Measurements from ENCODE around the gene ART3. TPM values are rescaled to one million over a fixed set of nuclear protein-coding genes. Genes with fewer than 3 reads are reported as not detected.

The ART3 gene, protein sequence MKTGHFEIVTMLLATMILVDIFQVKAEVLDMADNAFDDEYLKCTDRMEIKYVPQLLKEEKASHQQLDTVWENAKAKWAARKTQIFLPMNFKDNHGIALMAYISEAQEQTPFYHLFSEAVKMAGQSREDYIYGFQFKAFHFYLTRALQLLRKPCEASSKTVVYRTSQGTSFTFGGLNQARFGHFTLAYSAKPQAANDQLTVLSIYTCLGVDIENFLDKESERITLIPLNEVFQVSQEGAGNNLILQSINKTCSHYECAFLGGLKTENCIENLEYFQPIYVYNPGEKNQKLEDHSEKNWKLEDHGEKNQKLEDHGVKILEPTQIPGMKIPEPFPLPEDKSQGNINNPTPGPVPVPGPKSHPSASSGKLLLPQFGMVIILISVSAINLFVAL
- polyA plus RNA-seq (2011; rRNA removed): not detected in 2 replicates
- not detected in 2 replicates for polyA plus RNA-seq (2012; cell fraction: cytosol; rRNA removed)
- not detected in 2 replicates for polyA plus RNA-seq (2012; cell fraction: nucleus; rRNA removed)
- polyA plus RNA-seq (2017; fragmentation: RNase III; extraction: RNeasy Plus Mini Kit Qiagen cat#74134 plus additional on column Dnase treatment): not detected in 3 replicates
- not detected in 2 replicates for polyA minus RNA-seq (2011; rRNA and poly(A)+ RNA removed)

DNA sequence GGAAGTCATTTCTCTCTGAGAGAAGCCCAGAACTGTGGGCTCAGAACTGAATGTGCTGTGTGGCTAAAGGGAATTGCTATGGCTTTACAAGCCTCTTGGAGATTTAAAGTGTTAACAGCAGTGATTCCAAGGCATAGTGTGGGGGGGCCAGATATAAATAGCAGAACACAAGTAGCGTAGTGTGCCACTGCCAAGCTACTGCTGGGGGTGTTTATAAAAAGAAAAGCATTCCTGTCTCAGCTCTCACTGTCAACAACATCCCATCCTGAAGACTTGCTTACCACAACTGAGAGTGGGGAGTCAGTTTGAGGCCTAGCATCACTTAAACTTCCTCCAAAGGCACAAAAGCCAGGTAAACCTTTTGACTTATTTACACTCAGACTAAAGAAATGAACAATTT is at the start of gene ART3:
Gene ART3 (plus strand): TSS at position 242 of the 400 bp plus-strand sequence. CDS start 1,181 bp downstream, outside the sequence.
- H3K27ac ChIP-seq: no peak within 1 kb of the TSS
- FAIRE-seq (no peak), DNase-seq (ENCODE audit: low read depth in 1 of 2, low spot score in 1 of 2) (no peak), ATAC-seq (no peak)
- H3K4me3 ChIP-seq: no peak within 1 kb of the TSS
- no peaks in the 10 kb centered on the region for H3K4me1 ChIP-seq
- CTCF ChIA-PET: interaction anchor here (2.2 kb wide), 1 partner anchor 79 kb away, joined by 8 read pairs; no protein-coding TSS in a partner anchor
- no peak within 1 kb of the TSS for H3K4me2 ChIP-seq
- no peak for TF ChIP-seq FOXS1 (CRISPR knock-in tag; IDR thresholded peaks at IDR 0.05)
- TF ChIP-seq POLR2AphosphoS2 (conservative IDR thresholded peaks at IDR 0.05; ENCODE audit: low read length): no peak
- TF ChIP-seq, protein P1, sequence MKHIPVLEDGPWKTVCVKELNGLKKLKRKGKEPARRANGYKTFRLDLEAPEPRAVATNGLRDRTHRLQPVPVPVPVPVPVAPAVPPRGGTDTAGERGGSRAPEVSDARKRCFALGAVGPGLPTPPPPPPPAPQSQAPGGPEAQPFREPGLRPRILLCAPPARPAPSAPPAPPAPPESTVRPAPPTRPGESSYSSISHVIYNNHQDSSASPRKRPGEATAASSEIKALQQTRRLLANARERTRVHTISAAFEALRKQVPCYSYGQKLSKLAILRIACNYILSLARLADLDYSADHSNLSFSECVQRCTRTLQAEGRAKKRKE (CRISPR knock-in tag; IDR thresholded peaks at IDR 0.05; ENCODE audit: low read depth): no peak
- TF ChIP-seq RAD21 (conservative IDR thresholded peaks at IDR 0.05 in 1 of 2, IDR thresholded peaks at IDR 0.05 in 1 of 2): no peak
- no peak for TF ChIP-seq CHD4 (IDR thresholded peaks at IDR 0.05; ENCODE audit: borderline replicate concordance)
- TF ChIP-seq, protein P2, sequence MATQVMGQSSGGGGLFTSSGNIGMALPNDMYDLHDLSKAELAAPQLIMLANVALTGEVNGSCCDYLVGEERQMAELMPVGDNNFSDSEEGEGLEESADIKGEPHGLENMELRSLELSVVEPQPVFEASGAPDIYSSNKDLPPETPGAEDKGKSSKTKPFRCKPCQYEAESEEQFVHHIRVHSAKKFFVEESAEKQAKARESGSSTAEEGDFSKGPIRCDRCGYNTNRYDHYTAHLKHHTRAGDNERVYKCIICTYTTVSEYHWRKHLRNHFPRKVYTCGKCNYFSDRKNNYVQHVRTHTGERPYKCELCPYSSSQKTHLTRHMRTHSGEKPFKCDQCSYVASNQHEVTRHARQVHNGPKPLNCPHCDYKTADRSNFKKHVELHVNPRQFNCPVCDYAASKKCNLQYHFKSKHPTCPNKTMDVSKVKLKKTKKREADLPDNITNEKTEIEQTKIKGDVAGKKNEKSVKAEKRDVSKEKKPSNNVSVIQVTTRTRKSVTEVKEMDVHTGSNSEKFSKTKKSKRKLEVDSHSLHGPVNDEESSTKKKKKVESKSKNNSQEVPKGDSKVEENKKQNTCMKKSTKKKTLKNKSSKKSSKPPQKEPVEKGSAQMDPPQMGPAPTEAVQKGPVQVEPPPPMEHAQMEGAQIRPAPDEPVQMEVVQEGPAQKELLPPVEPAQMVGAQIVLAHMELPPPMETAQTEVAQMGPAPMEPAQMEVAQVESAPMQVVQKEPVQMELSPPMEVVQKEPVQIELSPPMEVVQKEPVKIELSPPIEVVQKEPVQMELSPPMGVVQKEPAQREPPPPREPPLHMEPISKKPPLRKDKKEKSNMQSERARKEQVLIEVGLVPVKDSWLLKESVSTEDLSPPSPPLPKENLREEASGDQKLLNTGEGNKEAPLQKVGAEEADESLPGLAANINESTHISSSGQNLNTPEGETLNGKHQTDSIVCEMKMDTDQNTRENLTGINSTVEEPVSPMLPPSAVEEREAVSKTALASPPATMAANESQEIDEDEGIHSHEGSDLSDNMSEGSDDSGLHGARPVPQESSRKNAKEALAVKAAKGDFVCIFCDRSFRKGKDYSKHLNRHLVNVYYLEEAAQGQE (IDR thresholded peaks at IDR 0.05): no peak
- no peak for TF ChIP-seq CBX2 (IDR thresholded peaks at IDR 0.05; ENCODE audit: borderline replicate concordance, low read depth)
- TF ChIP-seq HEYL (CRISPR knock-in tag; IDR thresholded peaks at IDR 0.05): no peak
- no peak for TF ChIP-seq NPAS2 (CRISPR knock-in tag; IDR thresholded peaks at IDR 0.05; ENCODE audit: borderline replicate concordance)
- no peak for TF ChIP-seq SREBF2 (IDR thresholded peaks at IDR 0.05)
- TF ChIP-seq BHLHE40 (IDR thresholded peaks at IDR 0.05; ENCODE audit: low read depth, low read length): no peak
- H3K9me3 ChIP-seq: no peaks in the 10 kb centered on the region
- WGBS (ENCODE audit: missing lambda C conversion rate): 100% methylated on average over 1 of the region's 1 CpG
- POLR2A ChIA-PET: no interaction called here

DNA sequence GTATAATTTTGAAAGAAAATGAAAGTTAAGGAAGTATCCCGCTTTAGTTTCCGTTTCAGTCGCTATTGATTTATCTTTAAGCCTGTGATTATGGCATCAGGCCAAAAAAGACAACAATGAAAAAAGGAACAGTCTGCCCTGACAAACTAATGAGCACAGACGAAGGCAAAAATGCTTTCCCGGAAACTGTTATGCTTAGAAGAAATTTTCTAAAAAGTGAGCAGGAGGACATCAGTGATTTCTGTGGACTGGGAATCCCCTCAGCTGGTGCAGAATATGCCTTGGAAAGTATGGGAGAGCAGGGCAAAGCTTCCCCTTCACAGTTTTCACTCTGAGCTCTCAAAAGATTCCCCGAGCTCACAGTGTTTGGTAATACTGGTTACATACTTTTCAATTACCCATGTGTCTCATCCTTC is 46.2 kb upstream of the ART3 start:
- WGBS (ENCODE audit: missing lambda C conversion rate): 38% methylated on average over 6 of the region's 6 CpGs
- H3K27ac ChIP-seq: no peak overlapping the region

DNA sequence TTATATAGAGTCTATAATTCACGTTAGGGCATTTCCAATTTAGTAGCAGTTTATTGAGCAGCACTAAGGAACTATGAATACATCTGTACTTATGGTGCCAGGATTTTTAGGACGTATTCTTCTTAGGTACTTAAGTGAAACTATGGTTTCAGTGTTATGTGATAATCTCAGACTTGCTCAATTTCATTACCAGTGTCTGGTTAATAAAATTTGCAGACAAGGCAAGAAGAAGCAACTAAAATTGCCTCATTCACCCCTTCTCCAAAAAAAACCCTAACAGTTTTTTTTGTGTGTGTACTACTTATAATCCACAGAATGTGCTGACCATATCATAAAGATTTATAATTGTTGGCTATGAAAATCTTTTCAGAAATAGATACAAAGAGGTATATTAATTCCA is 45.2 kb upstream of the ART3 start:
- no peak overlapping the region for H3K4me2 ChIP-seq
- ATAC-seq: no peak
- H3K4me1 ChIP-seq: no peaks in the 10 kb centered on the region
- FAIRE-seq: no peak
- H3K9me3 ChIP-seq: no peaks in the 10 kb centered on the region
- H3K27ac ChIP-seq: no peak overlapping the region
- ChIA-PET POLR2A (no interaction called here), CTCF (no interaction called here)
- H3K4me3 ChIP-seq: no peak overlapping the region
- DNase-seq (ENCODE audit: low read depth in 1 of 2, low spot score in 1 of 2): no peak
- 47% methylated on average over 2 of the region's 2 CpGs for WGBS (ENCODE audit: missing lambda C conversion rate)
- TF ChIP-seq, protein P3, sequence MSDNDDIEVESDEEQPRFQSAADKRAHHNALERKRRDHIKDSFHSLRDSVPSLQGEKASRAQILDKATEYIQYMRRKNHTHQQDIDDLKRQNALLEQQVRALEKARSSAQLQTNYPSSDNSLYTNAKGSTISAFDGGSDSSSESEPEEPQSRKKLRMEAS (IDR thresholded peaks at IDR 0.05): no peak
- no peak for TF ChIP-seq ZC3H11A (IDR thresholded peaks at IDR 0.05)
- TF ChIP-seq, protein P4, sequence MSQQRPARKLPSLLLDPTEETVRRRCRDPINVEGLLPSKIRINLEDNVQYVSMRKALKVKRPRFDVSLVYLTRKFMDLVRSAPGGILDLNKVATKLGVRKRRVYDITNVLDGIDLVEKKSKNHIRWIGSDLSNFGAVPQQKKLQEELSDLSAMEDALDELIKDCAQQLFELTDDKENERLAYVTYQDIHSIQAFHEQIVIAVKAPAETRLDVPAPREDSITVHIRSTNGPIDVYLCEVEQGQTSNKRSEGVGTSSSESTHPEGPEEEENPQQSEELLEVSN (IDR thresholded peaks at IDR 0.05; ENCODE audit: borderline replicate concordance, low read depth): no peak
- no peak for TF ChIP-seq HOXA7 (CRISPR knock-in tag; IDR thresholded peaks at IDR 0.05)
- TF ChIP-seq JUNB (IDR thresholded peaks at IDR 0.05): no peak
- no peak for TF ChIP-seq SREBF2 (IDR thresholded peaks at IDR 0.05)
- no peak for TF ChIP-seq EP300 (IDR thresholded peaks at IDR 0.05)
- TF ChIP-seq HEYL (CRISPR knock-in tag; IDR thresholded peaks at IDR 0.05): no peak
- TF ChIP-seq, protein P2 (IDR thresholded peaks at IDR 0.05): no peak
- no peak for TF ChIP-seq MAZ (IDR thresholded peaks at IDR 0.05; ENCODE audit: borderline replicate concordance, low read depth, low read length)

More for the DNA sequence above, 46.2 kb upstream of the ART3 start:
- CTCF ChIA-PET: no interaction called here
- H3K4me2 ChIP-seq: peak overlapping the region; percentile 28; the same call in 1 of the 3 replicates
- H3K9me3 ChIP-seq: no peaks in the 10 kb centered on the region
- no peak overlapping the region for H3K4me3 ChIP-seq
- POLR2A ChIA-PET: no interaction called here
- no peaks in the 10 kb centered on the region for H3K4me1 ChIP-seq
- TF ChIP-seq CEBPB (IDR thresholded peaks at IDR 0.05) (no peak), MAFK (IDR thresholded peaks at IDR 0.05; ENCODE audit: partially characterized antibody) (no peak), FOSL2 (IDR thresholded peaks at IDR 0.05) (no peak), FOSL2 (CRISPR knock-in tag; IDR thresholded peaks at IDR 0.05) (no peak), GATA3 (IDR thresholded peaks at IDR 0.05; ENCODE audit: borderline replicate concordance) (no peak), FOXS1 (CRISPR knock-in tag; IDR thresholded peaks at IDR 0.05) (no peak)
- no peak for ATAC-seq
- DNase-seq (ENCODE audit: low read depth in 1 of 2, low spot score in 1 of 2): no peak
- no peak for FAIRE-seq
